Stimulated activated CD8-positive, alpha-beta memory T cell treated with anti-CD3 and anti-CD28 coated beads, Interleukin-4, amount 100 ng/mL, for 1 hour (primary cell): Measurements from ENCODE around the gene KNL1.
A peak's percentile ranks its signal among the peaks of the same experiment; 100 is the strongest.
"Not testable (repeated sequence)": the region's sequence is repeated elsewhere in the genome, so short reads cannot be mapped to it uniquely, and the experiment has no call there.

Experiments used
- DNase-seq, 2 donors: peaks; one replicate each; pipeline ENCODE4 v3.0.0-alpha.2; 2020; ENCODE audit warnings: low read depth in 2 of 2, low spot score in 1 of 2

The KNL1 gene

DNA sequence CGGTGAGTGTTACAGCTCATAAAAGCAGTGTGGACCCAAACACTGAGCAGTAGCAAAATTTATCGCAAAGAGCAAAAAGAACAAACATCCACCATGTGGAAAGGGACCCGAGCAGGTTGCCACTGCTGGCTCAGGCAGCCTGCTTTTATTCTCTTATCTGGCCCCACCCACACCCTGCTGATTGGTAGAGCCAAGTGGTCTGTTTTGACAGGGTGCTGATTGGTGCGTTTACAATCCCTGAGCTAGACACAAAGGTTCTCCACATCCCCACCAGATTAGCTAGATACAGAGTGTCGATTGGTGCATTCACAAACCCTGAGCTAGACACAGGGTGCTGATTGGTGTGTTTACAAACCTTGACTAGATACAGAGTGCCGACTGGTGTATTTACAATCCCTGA is 82.2 kb downstream of the KNL1 start:
- not testable (repeated sequence) for DNase-seq

DNA sequence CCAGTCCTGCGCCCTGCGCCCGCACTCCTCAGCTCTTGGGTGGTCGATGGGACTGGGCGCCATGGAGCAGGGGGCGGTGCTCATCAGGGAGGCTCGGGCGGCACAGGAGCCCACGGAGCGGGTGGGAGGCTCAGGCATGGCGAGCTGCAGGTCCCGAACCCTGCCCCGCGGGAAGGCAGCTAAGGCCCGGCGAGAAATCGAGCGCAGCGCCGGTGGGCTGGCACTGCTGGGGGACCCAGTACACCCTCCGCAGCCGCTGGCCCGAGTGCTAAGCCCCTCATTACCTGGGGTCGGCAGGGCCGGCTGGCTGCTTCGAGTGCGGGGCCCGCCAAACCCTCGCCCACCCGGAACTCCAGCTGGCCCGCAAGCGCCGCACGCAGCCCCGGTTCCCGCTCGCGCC is 82.9 kb downstream of the KNL1 start:
- not testable (repeated sequence) for DNase-seq

DNA sequence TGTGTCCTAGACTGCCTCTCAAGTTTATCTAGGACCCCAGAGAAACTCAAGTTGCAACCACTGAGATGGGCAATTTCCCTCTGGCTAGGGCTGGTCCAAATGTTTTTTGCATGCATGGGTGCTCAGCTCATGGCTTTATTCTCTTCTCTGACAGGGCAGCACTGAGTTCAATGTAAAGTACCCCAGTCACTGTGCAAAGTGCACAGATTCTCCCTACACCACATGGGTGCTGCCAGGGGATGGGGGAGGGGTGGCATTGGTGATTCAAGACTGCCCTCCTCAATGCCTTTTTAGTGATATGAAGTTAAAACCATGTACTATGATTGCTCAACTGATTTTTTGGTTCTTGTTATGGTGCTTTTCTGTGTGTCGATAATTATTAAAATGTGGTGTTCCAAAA is 86.1 kb downstream of the KNL1 start:
- DNase-seq, result no peak

DNA sequence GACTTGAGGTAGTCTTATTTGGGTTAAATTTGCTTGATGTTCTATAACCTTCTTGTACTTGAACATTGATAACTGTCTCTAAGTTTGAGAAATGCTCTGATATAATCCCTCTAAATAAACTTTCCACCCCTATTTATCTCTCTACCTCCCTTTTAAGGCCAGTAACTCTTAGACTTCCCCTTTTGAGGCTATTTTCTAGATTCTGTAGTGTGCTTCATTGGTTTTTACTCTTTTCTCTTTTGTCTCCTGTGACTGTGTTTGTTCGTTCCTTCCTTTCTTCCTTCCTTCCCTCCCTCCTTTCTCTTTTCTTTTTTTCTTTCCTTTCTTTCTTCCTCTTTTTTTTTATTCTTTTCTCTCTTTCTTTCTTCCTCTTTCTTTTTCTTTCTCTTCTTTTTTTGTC is 86.9 kb downstream of the KNL1 start:
- DNase-seq, result not testable (repeated sequence)

DNA sequence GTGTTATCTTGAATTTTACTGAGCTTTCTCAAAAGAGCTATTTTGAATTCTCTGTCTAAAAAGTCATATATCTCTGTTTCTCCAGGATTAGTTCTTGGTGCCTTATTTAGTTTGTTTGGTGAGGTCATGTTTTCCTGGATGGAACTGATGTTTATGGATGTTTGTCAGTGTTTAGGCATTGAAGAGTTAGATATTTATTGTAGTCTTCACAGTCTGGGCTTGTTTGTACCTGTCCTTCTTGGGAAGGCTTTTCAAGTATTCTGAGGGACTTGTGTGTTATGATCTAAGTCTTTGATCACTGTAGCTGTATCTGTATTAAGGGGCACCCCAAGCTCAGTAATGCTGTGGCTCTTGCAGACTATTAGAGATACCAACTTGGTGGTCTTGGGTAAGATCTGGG is 90.3 kb downstream of the KNL1 start:
- DNase-seq, result no peak

DNA sequence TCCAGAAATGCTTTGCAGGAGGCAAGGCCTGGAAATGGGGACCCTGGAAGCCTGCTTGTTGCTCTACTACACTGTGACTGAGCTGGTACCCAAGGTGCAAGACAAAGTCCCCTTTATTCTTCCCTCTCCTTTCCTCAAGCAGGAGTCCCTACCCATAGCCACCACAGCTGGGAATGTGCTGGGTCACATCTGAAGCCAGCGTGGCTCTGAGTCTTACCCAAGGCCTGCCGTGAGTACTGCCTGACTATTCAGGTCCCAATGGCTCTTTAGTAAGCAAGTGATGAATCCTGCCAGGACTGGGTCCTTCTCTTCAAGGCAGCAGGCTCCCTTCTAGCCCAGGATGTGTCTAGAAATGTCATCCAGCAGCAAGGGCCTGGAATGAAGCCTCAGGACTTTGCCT is 91.3 kb downstream of the KNL1 start:
- DNase-seq, result no peak

DNA sequence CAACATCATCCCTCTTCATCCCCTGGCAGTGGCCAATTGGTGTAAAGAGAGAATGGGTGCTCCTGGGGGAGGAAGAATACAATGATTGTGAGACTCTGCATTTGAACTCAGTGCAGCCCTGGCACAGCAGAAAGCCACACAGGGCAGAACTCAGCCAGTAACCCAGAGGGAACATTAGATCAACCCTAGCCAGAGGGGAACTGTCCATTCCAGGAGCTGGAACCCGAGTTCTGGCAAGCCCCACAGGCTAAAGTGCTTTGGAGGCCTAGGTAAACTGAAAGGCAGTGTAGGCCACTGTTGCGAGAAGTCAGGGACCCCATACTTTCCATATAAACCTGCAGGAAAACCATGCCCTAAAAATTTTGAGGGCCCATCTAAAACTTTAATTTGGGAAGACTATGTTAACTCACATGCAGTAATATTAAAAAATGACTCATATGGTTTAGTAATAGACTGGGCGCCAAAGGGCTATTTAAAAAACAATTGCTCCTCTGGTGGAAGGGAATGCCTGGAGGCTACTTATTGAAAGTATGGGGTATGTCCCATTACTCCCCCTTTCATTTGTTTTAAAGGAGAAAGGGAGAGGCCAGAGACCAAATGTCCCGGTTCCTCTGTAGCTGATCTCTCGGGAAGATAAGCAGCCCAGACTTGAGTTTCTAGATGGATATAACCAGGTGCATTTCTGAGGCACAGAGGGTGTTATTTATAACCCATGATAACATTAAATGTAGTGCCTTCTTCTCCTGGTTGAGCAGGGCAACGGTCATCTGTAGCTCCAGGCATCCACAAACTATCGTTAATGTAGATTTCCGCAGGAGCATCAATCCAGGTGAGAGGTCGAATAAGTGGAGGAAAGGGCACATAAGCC is 95.1 kb downstream of the KNL1 start:
- DNase-seq, result no peak

DNA sequence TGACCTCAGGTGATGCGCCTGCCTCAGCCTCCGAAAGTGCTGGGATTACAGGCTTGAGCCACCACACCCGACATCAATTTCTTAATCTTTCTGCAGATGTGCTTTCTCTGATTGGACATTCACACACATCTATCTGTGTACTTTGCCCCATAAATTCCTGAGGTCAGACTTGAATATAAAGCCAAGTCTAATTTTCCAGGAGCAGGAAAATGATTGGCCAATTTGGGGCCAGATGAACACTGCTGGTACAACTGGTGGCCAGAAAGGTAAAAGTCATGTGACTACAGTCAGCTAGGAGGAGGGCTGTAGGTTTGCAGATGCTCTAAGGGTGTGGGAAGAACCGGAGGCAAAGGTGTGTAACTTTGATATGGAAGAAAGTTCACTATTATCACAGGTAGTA is 97.7 kb downstream of the KNL1 start:
- DNase-seq, result no peak

DNA sequence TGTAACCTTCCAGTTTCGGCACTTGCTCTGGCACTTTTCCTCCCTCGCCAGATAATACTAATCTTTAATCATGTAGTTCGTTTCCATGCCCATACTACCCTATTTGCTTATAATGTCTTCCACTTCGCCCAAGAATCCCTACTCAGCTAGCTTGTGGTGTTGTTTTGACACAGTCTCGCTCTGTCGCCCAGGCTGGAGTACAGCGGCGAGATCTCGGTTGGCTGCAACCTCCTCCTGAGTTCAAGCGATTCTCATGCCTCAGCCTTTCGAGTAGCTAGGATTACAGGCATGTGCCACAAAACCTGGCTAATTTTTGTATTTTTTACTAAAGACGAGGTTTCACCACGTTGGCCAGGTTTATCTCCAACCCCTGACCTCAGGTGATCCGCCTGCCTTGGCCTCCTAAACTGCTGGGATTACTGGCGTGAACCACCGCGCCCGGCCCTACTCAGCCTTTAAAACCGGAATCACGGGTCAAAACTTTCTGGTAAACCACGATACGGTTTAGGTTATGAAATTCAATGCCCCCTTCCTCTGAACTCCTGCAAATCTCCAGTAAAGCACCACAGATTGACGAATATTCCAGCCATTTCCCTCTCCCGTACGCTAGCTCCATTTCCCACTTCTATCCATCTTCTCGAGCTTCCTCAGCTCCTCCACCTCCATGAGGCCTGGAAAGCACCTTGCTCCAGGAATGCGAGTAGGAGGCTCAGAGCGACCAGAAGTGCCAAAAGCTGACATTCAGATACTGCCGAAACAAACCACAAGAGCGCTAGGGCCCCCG is 100.0 kb downstream of the KNL1 start:
- DNase-seq, result no peak

DNA sequence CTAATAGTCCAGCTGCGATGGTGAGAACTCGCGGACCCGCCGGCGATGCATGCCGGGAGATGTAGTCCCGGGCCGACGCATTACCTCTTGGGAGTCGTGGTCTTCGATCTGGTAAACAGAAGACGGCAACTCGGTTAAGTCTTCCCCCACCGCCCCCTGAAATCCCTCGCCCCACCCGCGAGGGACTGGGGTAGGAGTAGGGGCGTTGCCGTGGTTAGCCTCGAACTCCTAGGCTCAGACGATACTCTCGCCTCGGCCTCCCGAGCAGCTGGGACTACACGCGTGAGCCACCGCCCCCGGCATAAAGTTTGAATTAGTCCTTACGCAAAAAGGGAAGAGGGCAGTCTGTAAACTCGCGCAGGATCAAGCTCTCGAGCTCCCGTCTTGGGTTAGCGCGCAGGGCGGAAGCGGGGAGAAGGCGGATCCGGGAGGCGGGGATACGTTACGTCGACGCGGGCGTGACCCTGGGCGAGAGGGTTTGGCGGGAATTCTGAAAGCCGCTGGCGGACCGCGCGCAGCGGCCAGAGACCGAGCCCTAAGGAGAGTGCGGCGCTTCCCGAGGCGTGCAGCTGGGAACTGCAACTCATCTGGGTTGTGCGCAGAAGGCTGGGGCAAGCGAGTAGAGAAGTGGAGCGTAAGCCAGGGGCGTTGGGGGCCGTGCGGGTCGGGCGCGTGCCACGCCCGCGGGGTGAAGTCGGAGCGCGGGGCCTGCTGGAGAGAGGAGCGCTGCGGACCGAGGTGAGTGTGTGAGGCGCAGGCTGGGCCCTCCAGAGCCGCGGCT is 100.8 kb downstream of the KNL1 start, which contains the start of gene RAD51:
TSS of gene RAD51 (plus strand) at position 487 of the 781 bp plus-strand sequence. CDS start 3,585 bp downstream, outside the sequence.
- peak; percentile 80 to 85 for DNase-seq

DNA sequence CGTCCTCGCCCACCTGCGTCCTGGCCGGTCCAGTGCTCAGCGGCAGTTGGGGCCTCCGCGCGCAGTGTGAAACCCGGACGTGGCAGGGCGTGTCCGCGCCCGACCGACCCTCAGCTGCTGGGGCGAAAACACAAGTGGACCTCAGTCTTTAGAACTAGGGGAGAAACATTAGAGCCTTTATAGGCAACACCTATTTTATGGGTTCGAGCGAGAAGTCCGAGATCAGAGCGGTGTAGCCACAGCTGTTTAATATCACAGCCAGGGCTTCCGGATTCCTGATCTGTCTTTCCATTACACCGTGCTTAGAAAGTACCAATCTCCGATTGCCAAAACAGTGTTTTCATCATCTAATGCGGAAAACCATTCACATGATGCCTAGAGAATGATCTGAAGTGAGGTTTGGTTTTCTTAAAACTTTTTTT is 101.4 kb downstream of the KNL1 start:
- DNase-seq, result no peak

DNA sequence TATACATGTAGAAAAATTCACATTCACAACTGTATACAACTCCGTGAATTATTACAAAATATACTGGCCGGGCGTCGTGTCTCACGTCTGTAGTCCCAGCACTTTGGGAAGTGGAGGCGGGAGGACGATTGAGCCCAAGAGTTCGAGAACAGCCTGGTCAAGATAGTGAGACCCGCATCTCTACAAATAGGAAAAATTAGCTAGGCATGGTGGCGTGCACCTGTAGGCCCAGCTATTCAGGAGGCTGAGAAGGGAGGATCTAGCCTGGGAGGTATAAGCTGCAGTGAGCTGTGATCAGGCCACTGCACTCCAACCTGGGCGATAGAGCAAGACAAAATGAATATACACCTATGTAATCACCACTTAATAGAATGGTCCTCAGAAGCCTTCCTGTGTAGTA is 102.2 kb downstream of the KNL1 start:
- DNase-seq, result no peak

DNA sequence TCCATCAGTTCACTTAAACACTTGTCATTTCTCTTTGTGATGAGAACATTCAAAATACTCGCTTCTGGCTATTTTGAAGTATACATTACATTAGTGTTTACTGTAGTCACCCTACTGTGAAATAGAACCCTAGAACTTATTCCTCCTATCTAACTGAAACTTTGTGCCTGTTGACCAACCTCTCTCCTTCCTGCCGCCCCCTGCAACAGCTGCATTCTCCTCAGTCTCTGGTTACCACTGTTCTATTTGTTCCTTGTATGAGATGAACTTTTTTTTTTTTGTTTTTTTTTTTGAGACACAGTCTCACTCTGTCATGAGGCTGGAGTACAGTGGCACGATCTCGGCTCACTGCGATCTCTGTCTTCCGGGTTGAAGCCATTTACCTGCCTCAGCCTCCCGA is 103.9 kb downstream of the KNL1 start:
- no peak for DNase-seq

DNA sequence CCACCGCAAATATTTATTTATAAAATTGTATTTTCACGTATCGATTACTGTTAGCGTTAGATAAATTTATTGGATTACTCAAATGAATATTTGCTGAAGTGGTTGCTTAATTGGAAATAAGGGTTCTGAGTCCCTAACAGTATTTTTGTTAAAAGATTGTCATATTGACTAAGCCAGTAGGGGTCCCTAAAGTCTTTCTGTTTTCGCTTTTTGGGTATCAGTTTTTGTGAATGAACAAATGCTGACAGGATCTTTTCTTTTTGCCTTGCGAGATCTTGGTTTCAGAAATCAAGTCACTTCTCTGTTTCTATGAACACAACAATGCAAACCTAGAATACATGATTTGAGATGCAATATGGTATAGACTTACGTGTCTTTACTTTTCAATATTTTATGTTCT is 108.0 kb downstream of the KNL1 start:
- no peak for DNase-seq

DNA sequence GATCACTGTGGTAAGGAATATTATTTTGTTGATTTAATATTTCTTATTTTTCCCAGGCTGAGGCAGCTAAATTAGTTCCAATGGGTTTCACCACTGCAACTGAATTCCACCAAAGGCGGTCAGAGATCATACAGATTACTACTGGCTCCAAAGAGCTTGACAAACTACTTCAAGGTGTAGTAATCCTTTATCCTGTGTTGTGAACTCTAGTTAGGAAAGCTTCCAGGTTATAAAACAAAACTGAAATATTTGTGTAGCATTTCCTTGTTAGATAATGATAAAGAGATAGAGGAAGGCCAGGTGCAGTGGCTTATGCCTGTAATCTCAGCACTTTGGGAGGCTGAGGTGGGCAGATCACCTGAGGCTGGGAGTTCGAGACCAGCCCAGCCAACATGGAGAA is 112.1 kb downstream of the KNL1 start:
- no peak for DNase-seq
